HG02970 (cell line): ENCODE measurements around the gene SLC17A2.
"Not testable (repeated sequence)": the region's sequence is repeated elsewhere in the genome, so short reads cannot be mapped to it uniquely, and the experiment has no call there.

Experiments
- ATAC-seq: cut with Tn5 transposase; IDR thresholded peaks from one replicate; pipeline ENCODE4 v1.9.1; 2021; ENCODE audit warnings: mild to moderate bottlenecking, moderate library complexity, moderate number of reproducible peaks; ENCODE audit not compliant: unreplicated experiment, low FRiP score

Gene SLC17A2

GRCh38 chr6:25953733-25954132, 23.2 kb upstream of the SLC17A2 start:
- no peak for ATAC-seq

GRCh38 chr6:25952535-25952934, 22.0 kb upstream of the SLC17A2 start:
- no peak for ATAC-seq

DNA sequence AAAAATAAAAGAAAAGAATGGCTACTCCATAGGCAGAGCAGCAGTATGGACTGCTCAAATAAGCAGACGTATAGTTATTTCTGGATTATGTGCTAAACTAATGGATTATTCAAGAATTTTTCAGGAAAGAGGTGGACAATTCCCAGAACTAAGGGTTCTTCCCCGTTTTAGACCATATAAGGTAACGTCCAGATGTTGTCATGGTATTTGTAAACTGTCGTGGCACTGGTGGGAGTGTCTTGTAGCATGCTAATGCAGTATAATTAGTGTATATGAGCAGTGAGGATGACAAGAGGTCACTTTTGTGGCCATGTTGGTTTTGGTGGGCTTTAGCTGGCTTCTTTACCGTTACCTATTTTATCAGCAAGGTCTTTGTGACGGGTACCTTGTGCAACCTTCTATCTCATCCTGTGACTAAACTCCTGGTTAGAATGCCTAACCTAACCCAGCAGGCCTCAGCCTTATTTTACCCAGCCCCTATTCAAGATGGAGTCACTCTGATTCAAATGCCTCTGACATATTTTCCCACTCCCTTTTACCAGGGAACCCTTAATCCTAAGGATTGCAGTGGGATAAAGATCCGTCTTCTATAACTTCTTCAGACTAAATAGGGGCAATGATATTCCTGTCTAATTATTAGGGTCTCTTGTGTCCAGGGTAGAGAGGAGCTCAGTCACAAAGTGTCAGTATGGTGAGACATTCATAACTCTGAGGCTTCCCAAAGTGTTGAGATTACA, 21.0 kb upstream of the SLC17A2 start:
- no peak for ATAC-seq

- no peak for ATAC-seq
These were observed 19.8 kb upstream of the SLC17A2 start for GRCh38 chr6:25950297-25950696.

DNA sequence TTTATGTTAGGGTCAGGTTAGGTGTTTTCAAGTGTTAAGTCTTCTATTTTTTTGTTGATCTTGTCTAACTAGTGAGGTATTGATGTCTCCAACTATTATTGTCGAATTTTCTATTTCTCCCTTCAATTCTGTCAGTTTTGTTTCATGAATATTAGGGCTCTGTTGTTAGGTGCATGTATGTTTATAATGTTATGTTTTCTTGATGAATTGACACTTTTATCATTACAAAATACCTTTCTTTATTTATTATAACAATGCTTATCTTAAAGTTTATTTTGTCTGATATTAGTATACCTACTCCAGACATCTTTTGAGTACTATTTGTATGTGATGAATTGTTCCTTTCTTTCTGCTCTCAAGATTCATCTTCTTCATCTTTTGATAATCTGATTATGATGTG, 19.2 kb upstream of the SLC17A2 start:
- ATAC-seq: no peak

GRCh38 chr6:25947492-25947891, 17.0 kb upstream of the SLC17A2 start:
- ATAC-seq: not testable (repeated sequence)

- ATAC-seq: no peak
These were observed 16.1 kb upstream of the SLC17A2 start for GRCh38 chr6:25946631-25947030.

DNA sequence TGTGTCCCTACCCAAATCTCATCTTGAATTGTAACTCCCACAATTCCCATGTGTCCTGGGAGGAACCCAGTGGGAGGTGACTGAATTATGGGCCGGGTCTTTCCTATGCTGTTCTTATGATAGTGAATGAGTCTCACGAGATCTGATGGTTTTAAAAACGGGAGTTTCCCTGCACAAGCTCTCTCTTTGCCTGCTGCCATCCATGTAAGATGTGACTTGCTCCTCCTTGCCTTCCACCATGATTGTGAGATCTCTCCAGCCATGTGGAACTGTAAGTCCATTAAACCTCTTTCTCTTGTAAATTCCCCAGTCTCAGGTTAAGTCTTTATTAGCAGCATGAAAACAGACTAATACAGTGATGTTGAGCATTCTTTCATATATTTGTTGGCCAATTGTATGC, 15.2 kb upstream of the SLC17A2 start:
- not testable (repeated sequence) for ATAC-seq

- ATAC-seq: no peak
These were observed 14.4 kb upstream of the SLC17A2 start for GRCh38 chr6:25944688-25945574.

DNA sequence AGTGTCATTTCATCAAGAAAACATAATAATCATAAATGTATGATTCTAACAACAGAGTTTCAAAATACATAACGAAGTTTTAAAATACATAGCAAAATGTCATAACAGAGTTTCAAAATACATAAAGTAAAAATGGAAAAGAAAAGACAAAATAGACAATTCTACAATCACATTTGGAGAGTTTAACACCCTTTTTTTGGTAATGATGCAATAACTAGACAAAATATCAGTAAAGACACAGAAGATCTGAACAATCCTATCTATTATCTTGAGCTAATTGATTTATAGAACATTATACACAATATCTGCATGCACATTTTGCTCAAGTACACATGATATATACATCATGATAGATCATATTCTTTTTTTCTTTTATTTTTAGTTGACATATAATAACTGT, 13.4 kb upstream of the SLC17A2 start:
- no peak for ATAC-seq

- ATAC-seq: no peak
These were observed 12.2 kb upstream of the SLC17A2 start for GRCh38 chr6:25942561-25943147.

- ATAC-seq: no peak
These were observed 9.1 kb upstream of the SLC17A2 start for GRCh38 chr6:25939593-25939992.

DNA sequence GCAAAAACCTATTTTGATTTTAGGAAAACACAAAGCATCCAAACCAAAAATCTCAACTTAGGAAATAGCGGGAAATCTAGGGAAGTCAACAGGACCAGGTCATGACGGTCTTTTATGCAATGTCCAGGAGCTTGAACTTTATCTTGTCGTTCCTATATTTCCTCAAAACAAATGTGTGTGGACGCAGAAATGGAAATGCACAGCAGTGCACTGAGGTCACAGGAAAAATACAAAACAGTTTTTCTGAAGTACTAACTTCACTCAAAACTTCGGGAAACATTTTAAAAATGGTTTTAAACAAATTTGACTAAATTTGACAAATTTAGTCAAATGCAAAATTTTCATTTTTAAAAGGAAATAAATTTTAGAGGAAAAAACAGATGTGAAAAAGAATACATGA, 5.5 kb upstream of the SLC17A2 start:
- no peak for ATAC-seq

DNA sequence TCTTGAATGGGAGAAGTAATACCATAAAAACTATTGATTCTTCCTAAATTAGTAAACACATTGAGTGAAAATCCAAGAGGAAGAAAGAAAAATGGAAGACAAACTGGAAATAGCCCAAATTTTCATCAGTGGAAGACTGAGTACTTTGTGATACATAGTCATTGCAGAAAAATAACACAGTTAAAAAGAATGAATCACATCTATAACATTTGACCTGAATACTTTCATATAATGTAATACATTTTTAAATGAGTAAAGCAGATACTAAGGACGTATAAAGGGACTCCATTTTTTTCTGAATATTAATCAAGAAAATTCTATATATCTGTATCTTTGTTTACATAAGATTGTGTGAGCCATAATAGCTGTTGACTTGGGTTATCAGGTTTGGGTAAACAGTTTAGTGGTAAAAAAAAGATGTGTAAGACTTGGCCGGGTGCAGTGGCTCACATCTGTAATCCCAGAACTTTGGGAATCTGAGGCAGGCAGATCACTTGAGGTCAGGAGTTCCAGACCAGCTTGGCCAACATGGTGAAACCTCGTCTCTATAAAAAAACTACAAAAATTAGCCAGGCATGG, 4.3 kb upstream of the SLC17A2 start:
- ATAC-seq: no peak

DNA sequence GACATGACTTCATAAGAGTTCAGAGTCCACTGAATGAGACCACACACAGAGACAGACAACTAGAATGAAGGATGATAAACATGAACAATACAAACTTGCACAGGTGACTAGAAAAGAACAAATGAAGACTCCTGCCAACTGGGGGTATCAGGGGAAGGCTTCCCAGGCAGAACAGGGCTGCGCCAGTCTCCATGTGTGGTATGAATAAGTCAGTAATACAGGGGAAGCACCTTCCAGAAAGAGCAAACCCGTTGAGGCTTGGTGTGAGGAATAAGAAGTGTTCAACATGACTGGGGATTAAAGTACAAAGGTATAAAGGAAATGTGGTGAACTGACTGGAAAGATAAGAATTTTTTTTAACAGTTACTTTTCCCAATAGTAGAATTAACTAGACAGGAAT, 3.7 kb upstream of the SLC17A2 start:
- no peak for ATAC-seq

GRCh38 chr6:25931411-25931709, 869 bp upstream of the SLC17A2 start:
- ATAC-seq: no peak

GRCh38 chr6:25929785-25930184, 706 bp downstream of the SLC17A2 start:
- not testable (repeated sequence) for ATAC-seq

GRCh38 chr6:25928562-25929324, 1.7 kb downstream of the SLC17A2 start:
- ATAC-seq: no peak

DNA sequence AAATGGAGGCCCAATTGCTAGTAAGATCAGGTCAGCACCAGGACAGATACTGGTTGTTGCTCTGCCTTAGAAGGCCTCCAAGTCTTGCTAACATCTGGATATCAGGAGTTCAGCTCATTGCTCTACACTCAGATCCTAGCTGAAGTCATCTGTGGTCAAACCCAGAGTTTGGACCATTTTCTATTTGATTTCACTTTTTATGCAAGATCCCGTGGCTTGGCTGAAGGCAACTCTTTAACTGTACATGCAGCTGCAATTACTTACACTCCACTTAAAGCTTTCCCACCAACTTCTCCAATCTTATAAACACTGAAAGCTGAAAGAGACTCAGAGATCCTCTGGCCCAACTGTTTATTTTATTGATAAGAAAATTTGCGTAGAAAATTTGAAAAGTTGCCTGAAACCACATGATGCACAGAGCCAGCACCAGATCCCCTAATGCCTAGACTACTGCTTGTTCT, 2.7 kb downstream of the SLC17A2 start:
- ATAC-seq: no peak

DNA sequence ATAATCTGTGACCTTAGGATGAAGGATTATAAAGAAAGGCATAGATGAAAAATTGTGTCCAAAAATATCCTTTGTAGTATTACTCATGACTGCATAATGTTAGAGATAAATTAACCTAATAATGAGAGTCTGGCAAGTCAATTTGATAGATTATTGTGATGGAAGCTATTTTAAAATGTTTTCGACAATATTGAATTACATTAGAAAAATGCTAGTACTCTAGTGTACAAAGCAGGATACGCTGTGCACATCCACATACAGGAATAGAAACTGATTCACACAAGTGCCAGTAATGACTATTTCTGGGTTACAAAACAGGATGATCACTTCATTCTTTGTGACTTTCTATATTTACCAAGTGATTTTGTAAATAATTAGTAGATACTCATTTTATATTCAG, 3.3 kb downstream of the SLC17A2 start:
- ATAC-seq: no peak
